NCI-H1048 (cell line): Measurements from ENCODE around the gene NANOGP8.

Experiments
- DNase-seq: peaks from one replicate; lab custom pipeline; 2025; lab: John Stamatoyannopoulos, UW

Gene NANOGP8

GRCh38 chr15:35061161-35061824, 23.8 kb downstream of the NANOGP8 start:
- DNase-seq = no peak

- DNase-seq = no peak
Observed at GRCh38 chr15:35060591-35060990, 24.5 kb downstream of the NANOGP8 start.

- no peak for DNase-seq
Observed at GRCh38 chr15:35058534-35059054, 26.5 kb downstream of the NANOGP8 start.

DNA sequence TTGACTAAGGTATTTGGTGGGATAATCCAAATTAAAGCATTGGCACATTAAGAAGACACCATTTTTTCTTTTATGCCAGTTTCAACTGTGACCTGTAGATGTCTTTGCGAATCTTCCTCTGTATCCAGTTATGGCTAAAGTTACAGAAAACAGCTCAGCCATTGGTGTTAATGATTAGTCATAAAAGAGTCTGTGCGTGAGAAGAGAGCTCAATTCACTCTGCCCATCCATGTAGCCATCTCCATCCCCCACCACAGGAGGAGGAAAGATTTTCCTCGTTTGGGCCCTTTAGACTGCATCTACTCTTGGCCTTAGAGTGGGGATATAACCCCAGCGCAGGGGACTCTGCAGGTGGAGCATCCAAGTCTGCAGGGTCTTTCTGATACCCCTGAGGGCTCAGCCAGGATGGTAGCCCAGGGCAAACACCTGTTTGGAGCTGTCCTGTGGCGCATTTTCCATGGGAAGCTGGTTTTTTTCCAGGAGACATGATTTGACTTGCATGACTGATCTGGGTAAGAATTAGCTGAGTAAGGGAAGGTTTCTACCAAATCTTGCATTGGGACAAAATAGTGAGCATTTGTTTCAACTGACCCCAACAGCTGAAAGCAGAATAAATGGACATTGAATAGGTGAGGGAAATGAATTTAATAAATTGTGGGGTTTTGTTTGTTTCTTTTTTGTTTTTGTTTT, 29.5 kb downstream of the NANOGP8 start:
- DNase-seq = no peak

GRCh38 chr15:35054380-35054779, 30.7 kb downstream of the NANOGP8 start:
- DNase-seq = no peak

DNA sequence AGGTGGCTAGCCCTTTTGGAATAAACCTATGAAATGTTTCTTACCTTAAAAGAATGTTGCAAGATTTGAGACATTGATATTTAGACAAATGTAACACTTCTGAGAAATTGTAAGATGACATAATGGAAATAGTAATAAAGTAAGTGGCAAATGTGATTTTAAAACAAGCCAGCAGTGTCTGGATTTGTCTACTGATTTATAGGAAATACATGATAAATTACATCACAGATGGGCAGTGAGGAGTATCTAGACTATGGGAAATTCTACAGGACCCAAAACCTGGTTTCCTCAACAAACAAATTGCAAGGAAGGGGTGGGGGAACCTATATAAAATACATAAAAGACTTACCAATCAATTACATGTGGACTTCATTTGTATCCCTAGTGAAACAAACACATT, 37.1 kb downstream of the NANOGP8 start:
- no peak for DNase-seq

GRCh38 chr15:35047528-35047927, 37.6 kb downstream of the NANOGP8 start:
- no peak for DNase-seq

DNA sequence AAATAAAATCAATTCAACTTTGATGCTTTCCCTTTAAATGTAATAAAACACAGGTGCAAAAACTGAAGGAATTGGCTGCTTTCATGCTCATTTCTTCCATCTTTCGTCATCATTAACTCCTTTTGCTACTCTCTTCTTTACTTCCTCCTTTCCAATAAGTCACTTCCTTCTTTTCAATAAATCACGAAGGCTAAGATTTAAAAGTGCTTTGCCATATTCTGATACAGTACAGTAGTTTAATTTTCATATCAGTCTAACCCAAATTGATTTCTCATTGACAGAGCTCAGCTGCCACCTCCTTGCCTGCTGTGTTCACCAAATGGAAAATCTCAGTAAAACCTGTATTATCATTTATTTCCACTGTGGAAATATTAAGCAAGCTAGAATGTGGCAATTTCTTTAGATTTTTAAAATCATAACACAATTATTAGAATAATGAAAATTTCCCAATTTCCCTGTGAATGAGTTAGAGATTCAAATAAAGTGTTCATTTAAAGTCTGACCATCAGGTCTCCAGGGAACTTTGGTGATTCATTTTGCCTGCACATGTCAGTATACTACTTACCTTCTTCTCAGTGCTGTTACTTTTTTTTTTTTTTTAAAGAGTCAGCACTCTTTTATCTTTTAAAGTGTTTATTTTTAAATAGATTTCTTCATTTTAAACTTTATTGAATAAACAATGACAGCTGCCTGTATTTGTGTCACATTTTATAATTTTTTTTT, 41.6 kb downstream of the NANOGP8 start:
- DNase-seq = no peak

DNA sequence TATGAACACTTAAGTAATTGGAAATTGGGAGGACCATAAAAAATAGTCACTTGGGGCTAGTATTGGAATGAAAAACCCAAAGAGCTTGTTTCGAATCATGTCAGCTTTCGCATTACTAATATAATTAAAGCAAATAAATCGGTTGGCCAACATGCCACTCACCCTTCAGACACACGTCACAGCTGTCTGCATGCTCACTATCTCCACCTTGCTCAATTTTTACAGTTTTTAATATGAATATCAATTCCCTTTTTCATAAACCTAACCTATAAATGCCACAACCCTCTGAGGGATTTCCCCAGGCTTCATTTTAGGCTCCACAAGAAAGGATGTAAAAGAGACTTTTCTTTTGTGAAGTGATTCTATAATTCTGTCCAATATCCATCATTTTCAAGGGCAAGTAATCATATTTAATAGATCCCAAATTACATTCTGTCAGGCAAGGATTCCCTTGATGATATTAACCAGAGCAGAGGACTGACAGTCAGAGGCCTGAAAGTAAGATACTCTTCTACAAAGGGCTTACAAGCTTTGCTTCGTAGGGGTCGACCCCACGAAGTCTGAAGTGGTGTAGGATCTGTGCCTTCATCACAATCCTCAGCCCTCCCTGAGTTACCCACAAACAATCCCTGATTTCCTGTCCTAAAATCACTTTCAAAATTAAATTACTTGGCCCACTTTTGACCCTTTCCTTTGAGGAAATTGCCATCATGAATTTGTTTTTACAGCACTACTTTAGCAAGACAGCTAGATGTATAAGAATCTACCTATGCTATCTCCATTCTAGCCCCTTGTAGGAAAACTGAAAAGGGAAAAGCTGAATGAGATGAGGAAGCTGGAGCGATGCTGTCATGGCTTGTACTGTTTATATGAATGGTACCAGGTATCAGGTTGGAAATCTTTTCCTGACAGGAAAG, 44.5 kb downstream of the NANOGP8 start:
- DNase-seq = no peak

GRCh38 chr15:35038626-35039451, 46.3 kb downstream of the NANOGP8 start:
- no peak for DNase-seq
